Right ventricle myocardium inferior (tissue), 1 donor: Measurements from ENCODE around the gene TRAIP. TPM values are rescaled to one million over a fixed set of nuclear protein-coding genes. Genes with fewer than 3 reads are reported as not detected.
"Not testable (repeated sequence)": the region's sequence is repeated elsewhere in the genome, so short reads cannot be mapped to it uniquely, and the experiment has no call there.

ENCODE experiments used
- ATAC-seq: fragments of 200-7000 bp; cut with Tn5 transposase; one replicate; pipeline ENCODE4 v1.9.1; 2020; ENCODE audit warnings: mild to moderate bottlenecking, moderate library complexity
- DNase-seq: peaks from one replicate; pipeline ENCODE4 v3.0.0; 2021; ENCODE audit errors: missing footprints
- intact Hi-C: fragments of 100-400 bp; cut with DNase I; formaldehyde crosslinking; loops from one replicate; pipeline ENCODE4 v1.11.0; 2022
- microRNA-seq: library from miRNA; unstranded; fragments of <30 nt; microRNA quantifications from one replicate; pipeline ENCODE4 v1.2.0, GENCODE V29; 2020
- total RNA-seq: library from RNA; stranded (reverse); fragmentation: NEBNext Ultra II Directional; extraction: Animal tissue kit (Norgen Biotek cat#: 25700); gene quantifications from one replicate; pipeline ENCODE4 v1.2.1, GENCODE V29; 2021
- donor health status: DM: no; HTN: yes; CAD: no; lungs with severe emphysema.

The TRAIP gene
- total RNA-seq, 1 donor from 2014 or later: 2.5 TPM

DNA sequence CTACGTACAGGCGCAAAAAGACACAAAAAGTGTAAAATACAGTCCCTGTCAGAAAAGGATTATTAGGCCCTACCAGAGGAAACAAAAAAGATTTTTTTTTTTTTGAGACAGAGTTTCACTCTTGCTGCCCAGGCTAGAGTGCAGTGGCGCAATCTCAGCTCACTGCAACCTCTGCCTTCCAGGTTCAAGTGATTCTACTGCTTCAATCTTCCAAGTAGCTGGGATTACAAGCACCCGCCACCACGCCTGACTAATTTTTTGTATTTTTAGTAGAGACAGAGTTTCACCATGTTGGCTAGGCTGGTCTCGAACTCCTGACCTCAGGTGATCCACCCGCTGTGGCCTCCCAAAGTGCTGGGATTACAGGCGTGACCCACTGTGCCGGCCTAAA lies 75.4 kb downstream of the TRAIP start:
- intact Hi-C loops, ATAC-seq, DNase-seq: not testable (repeated sequence)

DNA sequence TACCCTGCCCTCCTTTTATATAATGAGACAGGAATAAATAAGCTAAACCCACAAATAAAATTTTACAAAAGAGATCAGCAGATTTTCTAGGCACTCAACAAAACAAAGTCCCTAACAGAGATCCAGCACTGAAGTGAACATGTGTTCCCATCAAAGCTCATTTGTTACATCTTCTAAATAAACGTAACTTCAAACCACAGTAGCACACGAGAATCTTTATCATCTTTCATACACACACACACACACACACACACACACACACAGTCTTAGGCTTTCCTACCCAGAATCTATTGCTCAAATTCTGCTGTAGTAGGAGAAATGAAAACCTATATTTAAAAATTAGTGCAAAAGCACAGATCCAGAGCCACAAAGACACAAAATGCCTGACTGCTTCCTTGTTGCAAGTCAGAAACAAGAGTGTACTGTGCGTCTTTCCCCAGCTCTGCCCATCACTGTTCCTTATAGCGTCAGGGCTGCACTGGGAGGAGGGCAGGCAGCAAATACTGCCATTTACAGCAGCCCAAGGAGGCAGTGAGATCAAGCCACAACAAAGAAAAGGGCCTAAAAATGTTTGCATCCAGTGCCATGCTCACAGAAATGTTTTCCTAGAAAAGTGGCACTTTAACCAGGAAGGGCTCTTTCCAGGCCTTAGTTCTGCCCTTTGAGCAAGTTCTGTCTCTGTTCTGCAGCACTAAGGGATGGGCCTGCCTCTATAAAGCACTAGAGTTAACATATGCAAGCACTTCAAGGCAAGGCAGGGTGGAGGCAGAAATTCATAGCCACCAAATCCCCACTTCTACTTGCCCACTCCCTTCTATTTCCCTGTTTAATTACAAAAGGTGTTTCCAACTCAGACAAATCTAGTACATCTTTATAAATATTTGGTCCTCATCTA lies 76.0 kb downstream of the TRAIP start:
- no peak for DNase-seq
- intact Hi-C loops: no loop called here
- no peak for ATAC-seq

DNA sequence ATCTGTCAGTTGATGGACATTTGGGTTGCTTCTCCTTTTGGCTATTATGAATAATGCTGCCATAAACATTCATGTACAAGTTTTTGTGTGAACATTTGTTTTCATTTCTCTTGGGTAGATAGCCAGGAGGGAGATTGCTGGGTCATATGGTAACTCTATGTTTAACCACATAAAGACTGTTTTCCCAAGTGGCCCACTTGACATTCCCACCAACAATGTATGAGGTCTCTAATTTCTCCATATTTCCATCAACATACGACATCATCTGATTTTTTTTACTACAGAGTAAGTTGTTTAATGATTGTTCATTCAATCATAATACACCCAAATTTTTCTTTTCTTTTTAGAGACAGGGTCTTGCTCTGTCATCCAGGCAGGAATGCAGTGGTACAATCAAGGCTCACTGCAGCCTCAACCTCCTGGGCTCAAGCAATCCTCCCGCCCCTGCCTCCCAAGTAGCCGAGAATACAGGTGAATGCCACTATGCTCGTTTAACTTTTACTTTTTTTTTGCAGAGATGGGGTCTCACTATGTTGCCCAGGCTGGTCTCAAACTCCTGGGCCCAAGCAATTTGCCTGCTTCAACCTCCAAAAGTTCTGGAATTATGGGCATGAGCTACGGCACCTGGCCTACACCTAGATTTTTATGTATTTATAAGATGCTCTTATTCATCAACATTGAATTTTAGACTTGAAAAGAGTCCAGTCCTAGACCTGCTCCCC lies 76.8 kb downstream of the TRAIP start:
- intact Hi-C loops: no loop called here
- ATAC-seq (no peak), DNase-seq (no peak)

Small RNA genes within 50 kb of the gene (microRNA-seq; reads per million reads assigned to microRNA genes)
- gene MIR5193: not detected

Other genes with a start within 250 kb of the TRAIP start
- gene APEH, start 182.2 kb downstream of the TRAIP start, total RNA-seq: 99.5 TPM
- 4.6 TPM for gene MST1, start 167.1 kb downstream of the TRAIP start, total RNA-seq
- 46.1 TPM for gene RNF123, start 167.0 kb downstream of the TRAIP start, total RNA-seq
- gene AMIGO3, start 136.9 kb downstream of the TRAIP start, total RNA-seq: not detected
- gene GMPPB, start 132.6 kb downstream of the TRAIP start, total RNA-seq: 18.1 TPM
- gene IP6K1, start 70.0 kb downstream of the TRAIP start, total RNA-seq: 19.0 TPM
- gene CDHR4, start 56.7 kb downstream of the TRAIP start, total RNA-seq: not detected
- gene INKA1, start 53.3 kb downstream of the TRAIP start, total RNA-seq: 3.1 TPM
- 23.1 TPM for gene UBA7, start 42.6 kb downstream of the TRAIP start, total RNA-seq
- not detected for gene CAMKV, start 13.3 kb upstream of the TRAIP start, total RNA-seq
- gene MST1R, start 47.3 kb upstream of the TRAIP start, total RNA-seq: 1.2 TPM
- 7.7 TPM for gene MON1A, start 73.2 kb upstream of the TRAIP start, total RNA-seq
- 44.3 TPM for gene RBM6, start 83.6 kb upstream of the TRAIP start, total RNA-seq
- 66.5 TPM for gene RBM5, start 232.4 kb upstream of the TRAIP start, total RNA-seq